K562 (cell line): ENCODE measurements around the gene C21orf58. TPM values are rescaled to one million over a fixed set of nuclear protein-coding genes. Genes with fewer than 3 reads are reported as not detected.

Experiments used
- ATAC-seq: fragments of 200-7000 bp; cut with Tn5 transposase; 3 replicates; pipeline ENCODE4 v1.9.1; 2020; ENCODE audit warnings: moderate library complexity
- BruUV-seq: library from RNA; stranded (reverse); fragments of 400-500 nt; replicated peaks from 2 replicates; lab custom pipeline; 2021; lab: Mats Ljungman, UMichigan
- CTCF ChIA-PET: fragments of 300-600 bp; formaldehyde crosslinking; extraction: SDS; loops from one replicate; lab custom pipeline; 2021; ENCODE audit warnings: low intra/inter-chr PET ratio; lab: Yijun Ruan, JAX
- POLR2A ChIA-PET: fragments of 300-600, 350-650 bp; sonication (Branson Sonifier 250); formaldehyde crosslinking; extraction: SDS; loops from one replicate; lab custom pipeline; 2021; ENCODE audit warnings: antibody characterized with exemption, inconsistent platforms; lab: Yijun Ruan, JAX
- DNase-seq, 4 experiments: peaks; one replicate each; pipeline versions ENCODE4 v3.0.0 to v3.0.0-alpha.2; 2011 to 2018; ENCODE audit warnings: low spot score in 3 of 4, mixed read lengths in 3 of 4; ENCODE audit errors: extremely low read depth in 1 of 4
- FAIRE-seq: peaks from 2 replicates; lab custom pipeline; 2011; peaks lifted over from hg19 to GRCh38; lab: Jason Lieb, UNC
- H2AFZ ChIP-seq: 2 replicates; pipeline ENCODE4 v1.6.0; 2011; ENCODE audit warnings: low read depth, low read length, control low read depth, inconsistent platforms
- H3K27ac ChIP-seq: fragments of 200-600 bp; 3 replicates; pipeline ENCODE4 v1.8.0; 2011; ENCODE audit warnings: low read depth, mild to moderate bottlenecking, control low read depth, inconsistent platforms, low read length, moderate library complexity, mixed read lengths; ENCODE audit errors: extremely low read depth
- H3K27me3 ChIP-seq, 2 experiments: fragments of 300-600 bp in 1 of 2; 2 replicates in 1 of 2; 3 replicates in 1 of 2; pipeline versions ENCODE4 v1.6.0 to v1.8.0; 2011; ENCODE audit warnings: inconsistent platforms in 2 of 2, low read length in 2 of 2, mild to moderate bottlenecking in 1 of 2, mixed read lengths in 1 of 2, moderate library complexity in 1 of 2; ENCODE audit not compliant: control insufficient read depth in 2 of 2, insufficient read depth in 2 of 2
- H3K36me3 ChIP-seq: fragments of 300-600 bp; 3 replicates; pipeline ENCODE4 v1.8.0; 2011; ENCODE audit warnings: mild to moderate bottlenecking, low read length, inconsistent platforms; ENCODE audit not compliant: control insufficient read depth, insufficient read depth
- H3K4me1 ChIP-seq, 2 experiments: fragments of 200-600 bp in 1 of 2; replicated peaks in 1 of 2; 2 replicates in 1 of 2; 3 replicates in 1 of 2; pipeline versions ENCODE4 v1.5.1 to v1.8.0; 2011; ENCODE audit warnings: inconsistent platforms in 2 of 2, low read length in 2 of 2, mild to moderate bottlenecking in 1 of 2, mixed read lengths in 1 of 2, moderate library complexity in 1 of 2; ENCODE audit not compliant: control insufficient read depth in 2 of 2, insufficient read depth in 2 of 2
- H3K4me2 ChIP-seq: 2 replicates; pipeline ENCODE4 v1.6.1; 2011; ENCODE audit warnings: low read length, control low read depth, inconsistent platforms, mixed read lengths; ENCODE audit not compliant: insufficient read depth
- H3K4me3 ChIP-seq: fragments of 200-600 bp; sonication (generic), shearing (Covaris generic); 2 replicates; pipeline ENCODE4 v1.5.1; 2016; ENCODE audit warnings: control low read depth, inconsistent platforms
- H3K79me2 ChIP-seq: fragments of 200-600 bp; 3 replicates; pipeline ENCODE4 v1.8.0; 2011; ENCODE audit warnings: low read length, inconsistent platforms; ENCODE audit not compliant: control insufficient read depth, insufficient read depth
- H3K9ac ChIP-seq, 2 experiments: 2 replicates each; pipeline versions ENCODE4 v1.6.0 to v1.6.1; 2011; ENCODE audit warnings: low read depth in 2 of 2, low read length in 2 of 2, control low read depth in 1 of 2, inconsistent platforms in 1 of 2, mild to moderate bottlenecking in 1 of 2, mixed read lengths in 1 of 2; ENCODE audit not compliant: insufficient read depth in 1 of 2
- H3K9me1 ChIP-seq: one replicate; pipeline ENCODE4 v1.6.0; 2011; ENCODE audit warnings: inconsistent platforms, mild to moderate bottlenecking, low read length, moderate library complexity; ENCODE audit not compliant: control insufficient read depth, insufficient read depth
- H3K9me3 ChIP-seq: replicated peaks from 2 replicates; pipeline ENCODE4 v1.5.1; 2011; ENCODE audit warnings: low read depth, low read length, inconsistent platforms; ENCODE audit not compliant: control insufficient read depth, insufficient read depth
- H4K20me1 ChIP-seq: replicated peaks from 2 replicates; pipeline ENCODE4 v1.6.1; 2011; ENCODE audit warnings: low read length, inconsistent platforms, mixed read lengths; ENCODE audit not compliant: control insufficient read depth, insufficient read depth
- ZNF77 ChIP-seq: fragments of 250-450 bp; sonication (Bioruptor Pico); IDR thresholded peaks from 2 replicates; pipeline ENCODE4 v1.5.0; 2020
- WGBS: fragments of 100-300 bp; shearing (Covaris generic); methylation state at CpG from one replicate; pipeline ENCODE4 v1.1.6; 2016; ENCODE audit warnings: low coverage, mixed read lengths; ENCODE audit not compliant: insufficient coverage; ENCODE audit errors: missing lambda C conversion rate; 5-methylcytosine and 5-hydroxymethylcytosine counted together
- in situ Hi-C: fragments of 300-500 bp; cut with MboI; formaldehyde crosslinking; loops from 4 replicates; pipeline ENCODE4 v1.15.0; 2018; ENCODE audit warnings: inconsistent platforms, mixed read lengths
- intact Hi-C: fragments of 100-400 bp; cut with micrococcal nuclease; formaldehyde crosslinking; loops from 2 replicates; pipeline ENCODE4 v1.14.2; 2022
- polyA plus RNA-seq, 8 experiments: library from polyadenylated mRNA; depleted of rRNA in 4 of 8; stranded (reverse) in 5 of 8; unstranded in 3 of 8; fragments of >200 nt; fragmentation: Nextera tagmentation in 2 of 8; fragmentation: Illumina TruSeq in 1 of 8; extraction: Ambion mirVana in 2 of 8; extraction: Trizol in 1 of 8; gene quantifications; 2 replicates each; pipeline versions ENCODE4 v1.2.1 to v1.2.3, GENCODE V29; 2011 to 2014; ENCODE audit warnings: inconsistent platforms in 1 of 8, missing spikeins in 1 of 8
- total RNA-seq, 7 experiments: library from RNA; depleted of rRNA in 6 of 7; stranded (reverse); fragments of >200 nt in 6 of 7; fragmentation: Illumina TruSeq in 2 of 7; extraction: Trizol in 2 of 7; gene quantifications; 2 replicates each; pipeline versions ENCODE4 v1.2.1 to v1.2.3, GENCODE V29; 2011 to 2021; ENCODE audit warnings: low replicate concordance in 1 of 7
- TF ChIP-seq, protein P1 (sequence below): fragments of 250-450 bp; sonication (Bioruptor Pico); IDR thresholded peaks from 2 replicates; pipeline ENCODE4 v1.8.0; 2021; ENCODE audit warnings: moderate library complexity, mild to moderate bottlenecking, inconsistent platforms

Gene C21orf58
- total and polyA plus RNA-seq, 9 of the 15 experiments (the other 6 are each of a cell fraction or from before 2014, with no cell fraction given), result 1.2 to 30.5 (median 12.4) TPM

- TF ChIP-seq, protein P1, sequence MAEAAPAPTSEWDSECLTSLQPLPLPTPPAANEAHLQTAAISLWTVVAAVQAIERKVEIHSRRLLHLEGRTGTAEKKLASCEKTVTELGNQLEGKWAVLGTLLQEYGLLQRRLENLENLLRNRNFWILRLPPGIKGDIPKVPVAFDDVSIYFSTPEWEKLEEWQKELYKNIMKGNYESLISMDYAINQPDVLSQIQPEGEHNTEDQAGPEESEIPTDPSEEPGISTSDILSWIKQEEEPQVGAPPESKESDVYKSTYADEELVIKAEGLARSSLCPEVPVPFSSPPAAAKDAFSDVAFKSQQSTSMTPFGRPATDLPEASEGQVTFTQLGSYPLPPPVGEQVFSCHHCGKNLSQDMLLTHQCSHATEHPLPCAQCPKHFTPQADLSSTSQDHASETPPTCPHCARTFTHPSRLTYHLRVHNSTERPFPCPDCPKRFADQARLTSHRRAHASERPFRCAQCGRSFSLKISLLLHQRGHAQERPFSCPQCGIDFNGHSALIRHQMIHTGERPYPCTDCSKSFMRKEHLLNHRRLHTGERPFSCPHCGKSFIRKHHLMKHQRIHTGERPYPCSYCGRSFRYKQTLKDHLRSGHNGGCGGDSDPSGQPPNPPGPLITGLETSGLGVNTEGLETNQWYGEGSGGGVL (CRISPR knock-in tag), result no peak
Measured at GRCh38 chr21:46336603-46337002, 12.9 kb upstream of the C21orf58 start (continued).

- no peak for FAIRE-seq
- Histone ChIP-seq H3K4me1 (no peaks in the 10 kb centered on the region), H3K9me1 (no peaks in the 10 kb centered on the region), H3K4me2 (no peak overlapping the region), H3K36me3 (peaks cover 79% of the 10 kb centered on the region), H2AFZ (no peak overlapping the region), H3K9ac (no peak overlapping the region), H4K20me1 (0 out of 2 replicates have a peak, but pooled peaks cover 4% of the 10 kb centered on the region), H3K4me3 (no peak overlapping the region), H3K79me2 (peaks cover 15% of the 10 kb centered on the region), H3K27ac (no peak overlapping the region), H3K9me3 (0 out of 2 replicates have a peak, but pooled peaks cover under 1% of the 10 kb centered on the region), H3K27me3 (no peaks in the 10 kb centered on the region)
- no peak for DNase-seq
- intact Hi-C loops, result no loop called here
- POLR2A ChIA-PET, result interaction anchor here (1.2 to 2.2 kb wide), 2 partner anchors 9 to 13 kb away, joined by 6 to 13 read pairs; a partner anchor contains a TSS
- TF ChIP-seq ZNF77 (CRISPR knock-in tag), result no peak
- BruUV-seq, result no TSS peak
- no peak for ATAC-seq
- 89% methylated on average over 12 of the region's 12 CpGs for WGBS
- CTCF ChIA-PET, result no interaction called here
- in situ Hi-C loops, result no loop called here
Measured at GRCh38 chr21:46334351-46335140, 10.9 kb upstream of the C21orf58 start.
